ENCODE data around the gene ADCK2.

Gene ADCK2

DNA sequence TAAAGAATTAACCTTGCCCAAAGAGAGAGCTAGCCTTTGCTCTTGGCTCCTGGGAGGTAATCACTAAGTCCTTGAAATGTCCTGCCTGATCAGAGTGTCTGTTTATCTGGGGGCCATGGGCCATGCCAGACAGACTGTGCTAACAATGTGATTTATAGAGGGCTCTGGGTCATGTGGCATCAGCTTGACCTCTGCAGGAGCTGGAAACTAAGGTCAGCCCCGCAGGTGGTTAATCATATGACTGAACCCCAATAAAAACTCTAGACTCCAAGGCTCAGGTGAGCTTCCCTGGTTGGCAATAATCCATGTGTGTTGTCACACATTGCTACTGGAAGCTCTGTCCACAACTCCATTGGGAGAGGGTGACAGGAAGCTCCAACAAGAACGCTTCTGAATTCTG, 71.3 kb downstream of the ADCK2 start:
- DNase-seq (ENCODE audit: low read depth, low spot score) = no peak

All from activated CD4-positive, CD25-positive, alpha-beta regulatory T cell treated with anti-CD3 and anti-CD28 coated beads, Interleukin-2, amount 50 U/mL, for 16 hours (primary cell).